Right atrium auricular region (tissue), 2 donors: ENCODE data around the gene GSAP. TPM values are rescaled to one million over a fixed set of nuclear protein-coding genes. Genes with fewer than 3 reads are reported as not detected.

Source experiments
- DNase-seq: peaks from one replicate; pipeline ENCODE4 v3.0.0-alpha.2; 2019; ENCODE audit warnings: low spot score
- H3K27ac ChIP-seq, 2 donors: fragments of 200-600 bp; sonication (generic); 1 replicate in 1 of 2; 2 replicates in 1 of 2; pipeline ENCODE4 v1.5.1; 2016 to 2019
- H3K27me3 ChIP-seq, 2 donors: fragments of 200-600 bp; sonication (generic); one replicate each; pipeline versions ENCODE4 v1.5.1 to v1.6.0; 2017 to 2019
- H3K36me3 ChIP-seq: fragments of 200-600 bp; sonication (generic); one replicate; pipeline ENCODE4 v1.5.1; 2016
- H3K4me1 ChIP-seq, 2 donors: fragments of 200-600 bp; sonication (generic); one replicate each; pipeline versions ENCODE4 v1.5.1 to v1.6.0; 2017 to 2019
- H3K4me3 ChIP-seq, 2 donors: fragments of 200-600 bp; sonication (generic); 1 replicate in 1 of 2; 2 replicates in 1 of 2; pipeline ENCODE4 v1.5.1; 2017 to 2019; ENCODE audit warnings: mild to moderate bottlenecking in 1 of 2, moderate library complexity in 1 of 2
- H3K9me3 ChIP-seq, 2 donors: fragments of 200-600 bp; sonication (generic); one replicate each; pipeline ENCODE4 v1.5.1; 2019
- total RNA-seq, 2 donors: library from RNA; depleted of rRNA; stranded (reverse); fragments of >200 nt; gene quantifications; one replicate each; pipeline ENCODE4 v1.1.0, GENCODE V29; 2016
- TF ChIP-seq, protein P1 (sequence below), 2 donors: fragments of 200-600 bp; sonication (generic); IDR thresholded peaks; one replicate each; pipeline ENCODE4 v1.5.1; 2019; ENCODE audit warnings: antibody characterized with exemption in 2 of 2

Gene GSAP
- total RNA-seq, 2 donors from 2014 or later: 6.4 to 13.5 TPM

DNA sequence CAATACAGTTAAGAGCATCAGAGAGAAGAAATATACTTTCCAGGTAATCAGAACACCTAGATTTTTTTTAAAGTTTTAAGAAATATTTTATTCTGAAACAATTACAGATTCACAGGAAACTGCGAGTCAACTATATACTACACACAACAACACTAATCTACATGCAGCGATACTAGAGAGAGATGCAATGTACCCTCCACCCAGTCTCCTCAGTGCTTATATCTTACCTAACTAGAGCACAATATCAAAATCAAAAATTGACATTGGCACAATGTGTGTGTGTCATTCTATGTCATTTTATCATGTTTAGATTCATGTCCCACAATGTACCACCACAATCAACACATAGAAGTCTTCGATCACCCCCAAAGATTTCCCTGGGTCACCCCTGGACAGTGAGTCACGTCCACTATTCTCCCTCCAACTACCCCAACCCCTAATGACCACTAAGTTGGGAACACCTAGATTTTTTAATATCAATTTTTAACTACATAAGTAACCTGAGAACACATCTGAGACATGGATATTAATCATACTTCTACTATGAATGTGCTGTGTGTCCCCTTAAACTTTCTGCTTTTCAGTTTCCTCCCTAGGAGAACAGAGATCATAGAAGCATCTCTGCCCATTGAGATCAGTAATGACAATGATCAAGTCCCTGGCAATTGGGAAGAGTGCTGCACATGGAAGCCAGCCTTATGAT is 86.5 kb downstream of the GSAP start:
- H3K4me1 ChIP-seq: peaks cover 0 to 50% of the 10 kb centered on the region in 2 donors
- H3K4me3 ChIP-seq: no peak overlapping the region
- no peak for DNase-seq
- TF ChIP-seq, protein P1, sequence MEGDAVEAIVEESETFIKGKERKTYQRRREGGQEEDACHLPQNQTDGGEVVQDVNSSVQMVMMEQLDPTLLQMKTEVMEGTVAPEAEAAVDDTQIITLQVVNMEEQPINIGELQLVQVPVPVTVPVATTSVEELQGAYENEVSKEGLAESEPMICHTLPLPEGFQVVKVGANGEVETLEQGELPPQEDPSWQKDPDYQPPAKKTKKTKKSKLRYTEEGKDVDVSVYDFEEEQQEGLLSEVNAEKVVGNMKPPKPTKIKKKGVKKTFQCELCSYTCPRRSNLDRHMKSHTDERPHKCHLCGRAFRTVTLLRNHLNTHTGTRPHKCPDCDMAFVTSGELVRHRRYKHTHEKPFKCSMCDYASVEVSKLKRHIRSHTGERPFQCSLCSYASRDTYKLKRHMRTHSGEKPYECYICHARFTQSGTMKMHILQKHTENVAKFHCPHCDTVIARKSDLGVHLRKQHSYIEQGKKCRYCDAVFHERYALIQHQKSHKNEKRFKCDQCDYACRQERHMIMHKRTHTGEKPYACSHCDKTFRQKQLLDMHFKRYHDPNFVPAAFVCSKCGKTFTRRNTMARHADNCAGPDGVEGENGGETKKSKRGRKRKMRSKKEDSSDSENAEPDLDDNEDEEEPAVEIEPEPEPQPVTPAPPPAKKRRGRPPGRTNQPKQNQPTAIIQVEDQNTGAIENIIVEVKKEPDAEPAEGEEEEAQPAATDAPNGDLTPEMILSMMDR (IDR thresholded peaks at IDR 0.05): no peak
- peak overlapping the region; percentile 44 to 48 for H3K27ac ChIP-seq
- H3K9me3 ChIP-seq: no peaks in the 10 kb centered on the region
- no peaks in the 10 kb centered on the region for H3K36me3 ChIP-seq
- H3K27me3 ChIP-seq: no peaks in the 10 kb centered on the region

DNA sequence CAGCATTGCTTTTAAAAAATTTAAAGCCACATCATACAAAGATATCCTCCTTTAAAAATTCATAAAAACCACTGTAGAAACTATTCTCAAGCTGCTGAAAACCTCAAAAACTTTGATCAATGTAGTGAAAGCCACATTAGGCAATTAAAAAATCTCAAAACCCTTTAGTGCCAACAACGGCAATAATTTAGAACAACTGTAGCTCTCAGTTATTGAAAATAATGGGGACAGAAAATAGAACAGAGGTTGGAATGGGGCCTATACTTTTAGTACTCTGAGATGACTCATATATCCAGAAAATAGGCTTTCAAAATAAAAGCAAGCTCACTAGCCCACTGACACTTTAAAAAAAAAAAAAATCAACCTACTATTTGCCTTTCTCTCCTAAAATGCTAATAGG is 87.5 kb downstream of the GSAP start:
- Histone ChIP-seq H3K9me3 (no peaks in the 10 kb centered on the region), H3K27me3 (no peaks in the 10 kb centered on the region), H3K4me3 (no peak overlapping the region), H3K27ac (peak overlapping the region; percentile 52 to 64), H3K36me3 (no peaks in the 10 kb centered on the region), H3K4me1 (peaks cover 0 to 50% of the 10 kb centered on the region in 2 donors)
- TF ChIP-seq, protein P1 (IDR thresholded peaks at IDR 0.05): no peak
- no peak for DNase-seq

DNA sequence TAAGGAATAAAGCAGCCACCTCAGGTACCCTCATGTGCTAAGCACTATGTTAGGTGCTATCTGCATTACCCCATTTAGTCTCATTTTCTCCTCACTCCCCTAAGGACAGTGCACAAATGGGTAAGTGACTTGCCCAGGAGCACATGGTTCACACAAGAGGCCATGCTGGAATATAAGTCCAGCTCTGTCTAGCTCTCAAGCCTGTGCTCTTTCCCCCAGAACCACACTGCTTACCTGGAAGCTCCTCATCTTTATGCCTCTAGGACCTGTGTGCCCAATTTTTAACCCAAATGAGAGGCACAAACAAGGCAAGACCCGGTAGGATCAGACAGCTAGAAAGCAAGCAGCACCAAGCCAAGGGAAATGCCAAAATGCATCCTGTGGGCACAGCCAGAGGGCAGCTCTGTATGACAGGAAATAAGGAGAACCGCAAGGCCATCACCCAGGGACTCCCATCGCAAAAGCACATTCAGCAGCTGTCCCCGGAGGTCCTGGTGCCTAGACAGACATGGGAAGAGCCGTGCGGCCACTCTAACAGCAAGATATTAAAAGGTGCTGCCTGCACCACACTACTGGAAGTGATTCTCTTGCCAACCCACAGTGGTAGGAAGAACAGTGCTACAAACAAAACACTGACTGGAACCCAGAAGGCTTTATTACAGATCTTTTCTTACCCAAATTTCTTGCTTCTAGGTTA is 88.1 kb downstream of the GSAP start:
- no peaks in the 10 kb centered on the region for H3K27me3 ChIP-seq
- no peak overlapping the region for H3K4me3 ChIP-seq
- no peak for DNase-seq
- H3K9me3 ChIP-seq: no peaks in the 10 kb centered on the region
- H3K27ac ChIP-seq: peak overlapping the region; percentile 52 to 64
- TF ChIP-seq, protein P1 (IDR thresholded peaks at IDR 0.05): no peak
- H3K36me3 ChIP-seq: no peaks in the 10 kb centered on the region
- peaks cover 0 to 50% of the 10 kb centered on the region in 2 donors for H3K4me1 ChIP-seq

DNA sequence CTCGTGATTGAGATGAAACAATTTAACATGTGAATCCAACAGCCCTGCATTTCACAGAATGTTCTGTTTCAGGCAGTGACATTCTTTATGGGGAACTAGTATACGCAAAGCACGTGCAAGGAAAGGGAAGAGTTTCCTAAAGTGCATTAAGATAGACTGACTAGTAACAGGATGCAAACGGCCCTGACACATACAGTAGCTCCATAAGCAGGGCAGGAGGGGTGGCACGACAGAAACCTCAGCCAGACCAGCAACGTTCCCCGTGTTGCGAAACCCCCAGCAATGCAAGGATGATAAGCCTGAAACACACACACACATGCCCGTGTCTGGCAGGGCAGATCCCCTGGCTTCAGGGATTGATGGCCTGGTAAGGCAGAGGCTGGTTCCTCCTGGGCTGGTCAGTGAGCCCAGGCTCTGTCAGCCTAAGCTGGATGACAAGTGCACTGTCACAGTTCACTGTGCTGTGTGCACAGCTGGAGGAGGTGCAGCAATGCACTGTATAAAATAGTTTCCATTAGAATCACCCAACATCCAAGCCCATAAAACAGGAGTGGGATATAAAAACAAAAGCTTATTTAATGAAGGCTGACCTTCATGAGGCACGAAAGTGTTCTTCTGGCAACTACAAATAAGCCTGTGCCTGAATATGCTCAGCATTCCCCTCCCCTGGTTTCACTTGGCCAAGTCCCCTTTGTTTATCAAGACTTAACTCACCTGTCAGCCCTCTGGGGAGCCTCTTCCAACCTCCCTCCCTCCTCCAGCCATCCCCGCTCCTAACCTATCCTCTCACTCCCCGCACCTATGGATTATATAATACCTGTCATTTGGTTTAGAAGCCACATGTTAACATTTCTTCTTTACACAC is 88.8 kb downstream of the GSAP start:
- Histone ChIP-seq H3K9me3 (no peaks in the 10 kb centered on the region), H3K36me3 (no peaks in the 10 kb centered on the region), H3K4me3 (no peak overlapping the region), H3K4me1 (peaks cover 0 to 49% of the 10 kb centered on the region in 2 donors), H3K27ac (peak overlapping the region; percentile 44 to 64), H3K27me3 (no peaks in the 10 kb centered on the region)
- peak; percentile 70 for DNase-seq
- TF ChIP-seq, protein P1 (IDR thresholded peaks at IDR 0.05): no peak

GRCh38 chr7:77326131-77326530 is 90.0 kb downstream of the GSAP start:
- no peaks in the 10 kb centered on the region for H3K27me3 ChIP-seq
- peaks cover 0 to 43% of the 10 kb centered on the region in 2 donors for H3K4me1 ChIP-seq
- H3K9me3 ChIP-seq: no peaks in the 10 kb centered on the region
- TF ChIP-seq, protein P1 (IDR thresholded peaks at IDR 0.05): no peak
- no peaks in the 10 kb centered on the region for H3K36me3 ChIP-seq
- no peak overlapping the region for H3K4me3 ChIP-seq
- no peak overlapping the region for H3K27ac ChIP-seq
- DNase-seq: no peak
